ENCODE results near the gene SRGAP3.

- TF ChIP-seq PATZ1 (CRISPR knock-in tag; IDR thresholded peaks at IDR 0.05; ENCODE audit: borderline replicate concordance): no peak
- TF ChIP-seq ZNF565 (CRISPR knock-in tag; conservative IDR thresholded peaks at IDR 0.05; ENCODE audit: low read depth): no peak
- TF ChIP-seq ZFP30 (CRISPR knock-in tag; IDR thresholded peaks at IDR 0.05): no peak
- no peak for TF ChIP-seq RARB (CRISPR knock-in tag; IDR thresholded peaks at IDR 0.05)
- no peak for TF ChIP-seq ZC3H10 (CRISPR knock-in tag; IDR thresholded peaks at IDR 0.05)
- TF ChIP-seq, protein P1, sequence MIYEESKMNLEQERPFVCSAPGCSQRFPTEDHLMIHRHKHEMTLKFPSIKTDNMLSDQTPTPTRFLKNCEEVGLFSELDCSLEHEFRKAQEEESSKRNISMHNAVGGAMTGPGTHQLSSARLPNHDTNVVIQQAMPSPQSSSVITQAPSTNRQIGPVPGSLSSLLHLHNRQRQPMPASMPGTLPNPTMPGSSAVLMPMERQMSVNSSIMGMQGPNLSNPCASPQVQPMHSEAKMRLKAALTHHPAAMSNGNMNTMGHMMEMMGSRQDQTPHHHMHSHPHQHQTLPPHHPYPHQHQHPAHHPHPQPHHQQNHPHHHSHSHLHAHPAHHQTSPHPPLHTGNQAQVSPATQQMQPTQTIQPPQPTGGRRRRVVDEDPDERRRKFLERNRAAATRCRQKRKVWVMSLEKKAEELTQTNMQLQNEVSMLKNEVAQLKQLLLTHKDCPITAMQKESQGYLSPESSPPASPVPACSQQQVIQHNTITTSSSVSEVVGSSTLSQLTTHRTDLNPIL (CRISPR knock-in tag; IDR thresholded peaks at IDR 0.05; ENCODE audit: low read depth): peak; percentile 64; the same call in 1 of the 2 replicates
- TF ChIP-seq ARNTL (CRISPR knock-in tag; IDR thresholded peaks at IDR 0.05; ENCODE audit: borderline replicate concordance, low read depth): no peak
- TF ChIP-seq ZFP3 (CRISPR knock-in tag; IDR thresholded peaks at IDR 0.05): no peak
- peak; percentile 85 for TF ChIP-seq ISL1 (CRISPR knock-in tag; IDR thresholded peaks at IDR 0.05)
- TF ChIP-seq ZNF70 (CRISPR knock-in tag; IDR thresholded peaks at IDR 0.05): no peak
- no peak for TF ChIP-seq POU6F1 (CRISPR knock-in tag; IDR thresholded peaks at IDR 0.05; ENCODE audit: borderline replicate concordance, low read depth)
- no peak for TF ChIP-seq ESRRG (CRISPR knock-in tag; IDR thresholded peaks at IDR 0.05)
- TF ChIP-seq BACH2 (CRISPR knock-in tag; IDR thresholded peaks at IDR 0.05; ENCODE audit: borderline replicate concordance): no peak
- TF ChIP-seq TOX (CRISPR knock-in tag; IDR thresholded peaks at IDR 0.05; ENCODE audit: borderline replicate concordance): no peak
Observed at GRCh38 chr3:8937064-8938020, 312.1 kb downstream of the SRGAP3 start.
